ENCODE measurements around the gene IL21R.
"Not testable (repeated sequence)": the region's sequence is repeated elsewhere in the genome, so short reads cannot be mapped to it uniquely, and the experiment has no call there.

Gene IL21R

DNA sequence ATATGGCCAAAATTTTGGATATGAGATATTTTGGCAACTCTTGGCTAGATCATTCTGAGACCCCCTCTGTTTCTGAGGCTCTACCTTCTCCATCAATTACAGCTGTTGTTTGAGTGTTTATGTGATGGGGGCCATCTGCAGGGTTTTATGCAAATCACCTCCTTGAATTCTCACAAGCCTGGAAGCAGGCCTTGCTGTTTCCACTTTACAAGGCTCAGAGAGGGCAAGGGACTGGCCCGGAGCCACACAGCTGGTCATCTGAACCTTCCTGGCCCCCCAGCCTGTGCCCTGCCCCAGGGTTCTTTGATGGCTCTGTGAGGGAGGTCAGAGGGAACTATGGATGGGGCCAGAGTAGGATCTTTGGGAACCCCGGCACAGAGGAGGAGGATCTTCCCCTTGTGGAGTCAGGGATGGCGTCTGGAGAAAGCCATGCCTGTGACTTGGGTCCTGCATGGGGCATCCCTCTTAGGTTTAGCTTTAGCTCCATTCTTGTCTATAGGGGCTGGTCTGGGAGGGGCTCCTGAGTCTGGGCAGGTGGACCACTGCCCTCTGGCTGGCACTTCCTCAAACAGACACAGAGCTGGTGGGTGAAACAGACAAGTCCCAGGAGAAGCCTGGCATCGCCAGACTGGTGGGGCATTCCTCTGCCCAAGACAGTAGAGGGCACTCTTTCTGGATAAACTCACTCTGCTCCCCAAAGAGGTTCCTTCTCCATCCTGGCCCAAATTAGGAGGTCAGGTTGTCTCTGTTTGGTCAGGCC lies 26.2 kb downstream of the IL21R start:
- DNase-seq (ENCODE audit: low read depth): no peak

DNA sequence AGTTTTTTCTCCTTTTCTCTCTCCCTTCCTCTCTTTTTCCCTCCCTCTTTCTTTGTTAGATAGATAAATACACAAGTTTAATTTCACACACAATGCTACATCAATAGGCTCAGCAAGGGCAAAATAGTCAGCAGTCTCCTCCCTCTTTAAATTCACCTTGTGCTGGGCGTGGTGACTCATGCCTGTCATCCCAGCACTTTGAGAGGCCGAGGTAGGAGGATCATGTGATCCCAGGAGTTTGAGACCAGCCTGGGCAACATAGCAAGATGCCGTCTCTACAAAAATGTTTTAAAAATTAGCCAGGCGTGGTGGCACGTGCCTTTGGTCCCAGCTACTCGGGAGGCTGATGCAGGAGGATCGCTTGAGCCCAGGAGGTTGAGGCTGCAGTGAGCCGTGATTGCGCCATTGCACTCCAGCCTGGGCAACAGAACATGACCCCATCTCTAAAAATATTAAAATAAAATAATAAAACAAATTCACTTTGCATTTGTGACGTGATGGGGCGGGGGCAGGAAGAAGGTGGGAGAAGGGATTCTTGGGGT lies 27.4 kb downstream of the IL21R start:
- no peak for DNase-seq (ENCODE audit: low read depth)

DNA sequence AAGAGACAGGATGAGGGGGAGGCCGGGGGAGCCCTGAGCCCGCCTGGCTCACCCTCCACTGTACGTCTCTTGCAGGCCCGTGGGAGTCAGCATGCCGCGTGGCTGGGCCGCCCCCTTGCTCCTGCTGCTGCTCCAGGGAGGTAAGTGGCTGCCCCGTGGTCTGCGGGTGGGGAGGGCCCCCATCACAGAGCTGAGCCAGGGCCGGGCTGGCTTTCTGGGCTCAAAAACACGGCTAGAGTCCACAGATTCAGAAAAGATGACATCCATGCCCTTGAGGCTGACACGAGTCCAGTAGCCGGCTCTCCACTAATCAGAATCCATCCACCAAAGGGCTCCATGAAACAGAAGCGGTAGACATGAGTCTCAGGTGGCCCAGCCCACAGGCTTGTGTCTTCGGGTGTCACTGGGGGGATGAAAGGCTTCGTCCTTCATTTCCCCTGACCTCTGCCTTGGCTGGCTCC lies 28.0 kb downstream of the IL21R start:
- DNase-seq (ENCODE audit: low read depth): no peak

DNA sequence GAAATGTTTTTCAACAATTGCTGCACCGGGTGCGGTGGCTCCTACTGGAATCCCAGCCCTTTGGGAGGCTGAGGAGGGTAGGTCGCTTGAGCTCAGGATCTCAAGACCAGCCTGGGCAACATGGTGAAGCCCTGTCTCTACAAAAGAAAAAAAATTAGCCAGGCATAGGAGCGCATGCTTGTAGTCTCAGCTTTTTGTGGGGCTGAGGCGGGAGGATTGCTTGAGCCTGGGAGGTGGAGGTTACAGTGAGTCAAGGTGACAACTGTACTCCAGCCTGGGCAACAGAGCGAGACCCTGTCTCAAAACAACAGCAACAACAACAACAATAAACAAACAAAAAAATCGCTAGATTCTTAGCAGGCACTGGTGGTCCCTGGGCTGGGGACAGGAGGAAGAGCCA lies 28.5 kb downstream of the IL21R start:
- no peak for DNase-seq (ENCODE audit: low read depth)

DNA sequence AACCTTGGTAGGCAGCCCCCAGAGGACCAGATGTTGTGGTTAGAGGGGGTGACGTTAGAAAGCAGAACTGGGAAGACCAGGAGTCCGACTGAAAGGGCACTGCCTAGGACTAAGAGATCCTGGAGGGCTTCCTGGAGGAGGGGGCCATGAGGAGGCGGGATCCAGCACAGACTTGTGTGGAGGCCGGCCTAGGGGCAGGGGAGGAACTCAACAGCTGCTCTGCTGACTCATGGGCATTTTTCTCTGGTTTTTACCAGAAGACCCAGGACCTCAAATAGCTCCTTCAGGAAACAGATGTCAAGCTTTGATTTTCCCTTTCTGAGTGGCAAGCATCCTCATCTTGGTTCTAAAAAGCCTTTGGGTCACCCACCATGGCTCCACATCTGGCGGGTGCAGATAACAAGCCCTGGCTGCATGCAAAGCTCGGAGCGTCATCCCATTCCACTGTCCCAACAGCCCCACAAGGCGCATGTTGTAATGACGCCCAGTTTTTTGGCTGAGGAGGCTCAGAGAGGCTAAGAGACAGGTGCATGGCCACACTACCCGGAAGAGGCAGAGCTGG lies 29.0 kb downstream of the IL21R start:
- DNase-seq (ENCODE audit: low read depth): no peak

DNA sequence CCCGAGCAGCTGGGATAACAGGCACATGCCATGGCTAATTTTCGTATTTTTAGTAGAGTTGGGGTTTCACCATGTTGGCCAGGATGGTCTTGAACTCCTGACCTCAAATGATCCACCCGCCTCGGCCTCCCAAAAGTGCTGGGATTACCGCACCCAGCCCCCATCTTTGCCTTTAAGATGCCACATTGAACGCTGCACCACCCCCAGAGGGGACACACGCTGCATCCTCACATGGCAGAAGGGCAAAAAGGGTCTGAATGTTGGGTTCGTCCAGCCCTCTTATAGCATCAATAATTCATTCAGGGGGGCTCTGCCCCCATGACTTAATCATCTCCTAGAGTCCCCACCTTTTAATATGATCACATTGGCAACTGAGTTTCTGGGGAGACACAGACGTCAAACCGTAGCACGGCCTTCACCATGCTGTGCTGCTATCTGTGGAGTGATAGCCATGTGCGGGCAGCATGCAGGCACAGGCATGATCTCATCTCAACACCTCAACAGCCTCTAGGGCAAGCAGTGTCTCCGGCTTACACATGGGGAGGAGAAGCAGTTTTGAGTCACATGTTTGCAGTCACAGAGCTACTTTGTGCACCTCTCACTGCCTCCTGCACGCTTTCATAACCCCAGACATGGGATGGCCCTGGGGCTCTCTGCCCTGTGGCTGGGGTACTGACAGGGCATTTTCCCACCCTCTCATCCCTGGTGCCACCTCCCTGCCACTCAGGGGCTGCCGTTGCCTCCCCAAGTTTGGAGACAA lies 30.0 kb downstream of the IL21R start:
- DNase-seq (ENCODE audit: low read depth): no peak

DNA sequence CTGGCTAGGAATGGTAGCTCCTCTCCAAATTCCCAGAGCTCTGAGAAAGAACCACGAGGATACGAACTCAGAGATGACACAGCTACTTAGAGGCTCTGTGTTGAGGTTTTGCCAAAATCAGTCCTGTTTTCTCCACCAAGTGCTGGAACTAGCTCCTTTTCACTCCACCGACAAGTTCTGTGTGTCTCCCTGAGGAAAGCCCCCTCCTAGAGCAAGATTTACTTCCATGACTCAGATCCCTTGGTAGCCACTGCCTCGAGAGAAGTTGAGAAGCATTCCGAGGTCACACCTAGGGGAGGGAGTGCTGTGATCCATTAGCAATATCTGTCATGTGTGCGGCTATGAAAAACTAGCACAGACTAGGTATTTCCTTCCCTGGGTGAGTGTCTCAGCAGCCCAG lies 30.6 kb downstream of the IL21R start:
- no peak for DNase-seq (ENCODE audit: low read depth)

DNA sequence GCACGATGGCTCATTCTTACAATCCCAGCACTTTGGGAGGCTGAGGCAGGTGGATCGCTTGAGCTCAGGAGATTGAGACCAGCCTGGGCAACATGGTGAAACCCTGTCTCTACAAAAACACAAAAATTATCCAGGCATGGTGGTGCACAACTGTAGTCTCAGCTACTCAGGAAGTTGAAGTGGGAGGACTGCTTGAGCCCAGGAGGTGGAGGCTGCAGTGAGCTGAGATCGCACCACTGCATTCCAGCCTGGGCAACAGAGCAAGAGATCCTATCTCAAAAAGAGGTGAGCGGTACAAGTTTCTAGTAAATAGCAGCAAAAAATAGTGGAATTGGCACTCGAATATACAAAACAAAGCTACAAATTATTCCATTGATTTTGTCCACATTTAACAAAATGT lies 31.2 kb downstream of the IL21R start:
- DNase-seq (ENCODE audit: low read depth): not testable (repeated sequence)

DNA sequence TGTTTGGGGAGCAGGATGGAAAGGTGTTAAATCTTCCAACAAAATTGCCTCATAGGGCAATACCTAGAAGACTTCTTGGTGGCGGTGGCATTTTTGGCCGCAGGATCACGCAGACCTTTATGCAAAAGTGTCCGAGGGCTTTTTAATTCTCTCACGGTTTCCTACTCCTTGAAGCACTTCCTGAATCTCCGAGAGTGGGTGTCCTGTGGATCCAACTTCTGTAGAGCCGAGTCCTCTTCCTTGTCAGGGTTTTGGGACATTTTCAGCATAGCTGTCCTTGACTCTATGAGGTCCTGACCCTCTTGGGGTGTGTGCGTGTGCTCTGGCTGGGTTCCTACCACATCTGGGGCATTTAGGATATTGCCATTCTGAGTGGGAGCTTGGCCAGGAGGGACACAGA lies 31.7 kb downstream of the IL21R start:
- DNase-seq (ENCODE audit: low read depth): no peak

DNA sequence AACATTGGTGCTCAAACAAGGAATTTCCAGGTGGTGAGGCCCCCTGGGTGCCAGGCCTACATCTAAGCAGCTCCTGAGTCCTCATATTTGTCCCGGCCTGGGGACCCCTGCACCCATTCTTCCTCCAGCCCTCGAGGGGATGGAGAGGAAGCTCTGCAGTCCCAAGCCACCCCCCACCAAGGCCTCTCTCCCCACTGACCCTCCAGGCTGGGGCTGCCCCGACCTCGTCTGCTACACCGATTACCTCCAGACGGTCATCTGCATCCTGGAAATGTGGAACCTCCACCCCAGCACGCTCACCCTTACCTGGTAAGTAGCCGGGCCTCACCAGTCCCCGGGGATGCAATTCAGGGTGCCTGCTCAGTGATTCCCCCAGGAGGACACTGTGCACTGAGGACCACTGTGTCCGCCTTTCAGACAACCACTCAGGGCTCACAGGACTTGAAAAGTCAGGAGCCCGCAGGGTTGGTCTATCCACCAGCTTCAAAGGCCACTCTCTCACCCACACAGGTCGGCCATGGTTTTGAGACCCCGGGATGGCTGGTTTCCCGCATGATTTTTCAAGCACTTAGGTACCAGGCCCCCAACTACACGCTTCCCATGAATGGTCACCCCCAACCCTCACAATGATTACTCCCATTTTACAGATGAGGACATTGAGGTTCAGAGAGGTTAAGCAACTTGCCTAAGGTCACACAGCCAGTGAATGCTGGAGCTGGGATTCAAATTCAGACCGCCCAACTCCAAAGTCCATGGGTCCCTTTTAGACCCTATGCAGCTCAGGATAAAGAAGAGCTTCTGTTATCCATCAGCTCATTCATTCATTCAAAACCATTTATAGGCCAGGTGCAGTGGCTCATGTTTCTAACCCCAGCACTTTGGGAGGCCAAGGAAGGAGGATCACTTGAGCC lies 32.4 kb downstream of the IL21R start:
- DNase-seq (ENCODE audit: low read depth): no peak

DNA sequence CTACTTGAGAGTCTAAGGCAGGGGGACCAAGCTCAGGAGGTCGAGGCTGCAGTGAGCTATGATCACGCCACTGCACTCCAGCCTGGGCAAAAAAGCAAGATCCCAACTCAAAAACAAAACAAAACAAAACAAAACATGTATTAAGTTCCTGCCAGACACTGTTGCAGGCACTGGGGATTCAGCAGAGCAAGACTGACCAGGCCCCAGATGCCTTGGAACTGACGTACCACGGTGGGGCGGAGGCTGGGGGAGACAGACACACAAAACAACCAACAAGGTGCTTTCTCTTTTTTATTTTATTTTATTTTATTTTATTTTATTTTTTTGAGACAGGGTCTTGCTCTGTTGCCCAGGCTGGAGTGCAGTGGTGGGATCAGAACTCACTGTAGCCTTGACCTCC lies 33.2 kb downstream of the IL21R start:
- not testable (repeated sequence) for DNase-seq (ENCODE audit: low read depth)

DNA sequence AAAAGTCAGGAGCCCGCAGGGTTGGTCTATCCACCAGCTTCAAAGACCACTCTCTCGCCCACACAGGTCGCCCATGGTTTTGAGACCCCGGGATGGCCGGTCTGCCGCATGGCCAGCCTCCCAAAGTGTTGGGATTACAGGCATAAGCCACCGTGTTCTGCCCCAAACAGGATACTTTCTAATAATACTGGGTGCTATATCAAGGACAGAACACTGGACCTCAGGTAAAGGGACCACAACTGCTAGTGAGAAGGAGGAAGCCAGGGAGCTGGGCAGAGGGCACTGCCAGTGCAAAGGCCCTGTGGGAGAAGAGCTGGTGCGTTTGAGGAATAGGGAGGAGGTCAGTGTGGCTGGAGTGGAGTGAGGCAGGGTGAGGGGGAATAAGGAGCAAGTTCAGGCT lies 34.1 kb downstream of the IL21R start:
- DNase-seq (ENCODE audit: low read depth): no peak

DNA sequence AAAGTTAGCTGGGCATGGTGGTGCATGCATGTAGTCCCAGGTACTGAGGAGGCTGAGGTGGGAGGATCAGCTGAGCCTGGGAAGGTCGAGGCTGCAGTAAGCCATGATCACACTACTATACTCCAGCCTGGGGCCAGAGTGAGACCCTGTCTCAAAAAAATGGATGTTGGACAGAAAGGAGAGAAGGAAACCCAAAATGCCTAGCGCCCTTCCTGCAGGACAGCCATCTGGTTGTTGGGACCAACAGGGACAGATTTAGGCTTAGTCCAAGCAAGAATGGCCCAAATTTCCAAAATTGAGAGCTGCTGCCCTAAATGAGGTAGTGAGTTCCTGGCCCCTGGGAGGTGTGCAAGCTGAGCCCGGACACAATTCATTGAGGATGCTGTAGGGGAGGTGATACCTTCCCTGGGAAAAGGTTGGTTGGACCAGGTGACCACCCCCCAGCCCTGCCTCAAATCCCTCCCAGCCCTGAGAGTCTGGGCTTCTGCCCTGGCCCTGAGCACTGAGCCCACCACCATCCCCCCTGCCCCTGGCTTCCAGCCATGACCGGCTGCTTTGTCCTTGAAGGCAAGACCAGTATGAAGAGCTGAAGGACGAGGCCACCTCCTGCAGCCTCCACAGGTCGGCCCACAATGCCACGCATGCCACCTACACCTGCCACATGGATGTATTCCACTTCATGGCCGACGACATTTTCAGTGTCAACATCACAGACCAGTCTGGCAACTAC lies 35.1 kb downstream of the IL21R start:
- no peak for DNase-seq (ENCODE audit: low read depth)

DNA sequence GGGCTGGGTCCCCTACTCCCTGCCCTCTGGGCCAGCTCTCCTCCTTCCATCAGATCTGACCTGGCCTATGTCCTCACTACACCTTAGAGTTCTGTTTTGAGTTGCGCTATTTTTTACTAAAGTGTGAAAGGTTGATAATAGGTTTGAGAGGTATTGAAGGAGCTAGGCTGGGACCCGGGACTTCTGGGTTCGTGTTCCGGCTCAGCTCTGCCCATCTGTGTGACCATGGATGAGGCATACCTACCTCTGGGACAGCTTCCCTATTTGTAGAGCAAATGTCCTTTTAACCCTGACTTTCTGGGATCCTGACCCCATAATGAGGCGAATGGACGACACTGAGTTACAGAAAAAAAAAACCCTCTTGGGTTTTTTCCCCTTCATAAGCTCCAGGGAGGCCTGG lies 36.0 kb downstream of the IL21R start:
- no peak for DNase-seq (ENCODE audit: low read depth)

DNA sequence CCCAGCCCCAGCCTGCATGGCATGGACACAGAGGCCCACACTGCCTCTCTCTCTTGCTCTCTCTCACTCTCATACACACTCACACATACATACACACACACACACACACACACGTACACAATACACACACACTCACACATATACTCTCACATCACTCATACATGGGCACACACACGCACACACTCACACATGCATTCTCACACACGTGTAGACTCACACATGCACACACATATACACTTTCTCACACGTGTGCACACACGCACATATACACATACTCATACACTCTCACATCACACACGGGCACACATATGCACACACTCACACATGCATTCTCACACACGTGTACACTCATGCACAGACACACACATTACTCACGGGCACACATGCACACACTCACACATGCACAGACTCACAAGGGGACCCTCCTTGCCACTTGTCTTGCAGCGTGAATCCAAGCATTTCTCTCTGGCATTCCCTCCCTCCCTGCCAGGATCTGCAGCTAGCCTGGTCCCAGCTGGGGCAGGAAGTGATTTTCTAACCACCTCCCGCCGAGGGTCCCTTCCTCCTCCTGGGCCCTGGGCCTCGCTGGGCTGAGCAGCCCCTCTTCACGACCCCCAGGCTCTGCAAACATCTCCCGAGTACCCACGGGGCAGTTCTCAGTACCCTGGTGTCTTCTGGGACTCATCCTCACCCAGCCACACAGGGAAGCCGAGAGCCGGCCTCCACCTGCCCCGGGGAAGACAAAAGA lies 37.5 kb downstream of the IL21R start:
- no peak for DNase-seq (ENCODE audit: low read depth)

DNA sequence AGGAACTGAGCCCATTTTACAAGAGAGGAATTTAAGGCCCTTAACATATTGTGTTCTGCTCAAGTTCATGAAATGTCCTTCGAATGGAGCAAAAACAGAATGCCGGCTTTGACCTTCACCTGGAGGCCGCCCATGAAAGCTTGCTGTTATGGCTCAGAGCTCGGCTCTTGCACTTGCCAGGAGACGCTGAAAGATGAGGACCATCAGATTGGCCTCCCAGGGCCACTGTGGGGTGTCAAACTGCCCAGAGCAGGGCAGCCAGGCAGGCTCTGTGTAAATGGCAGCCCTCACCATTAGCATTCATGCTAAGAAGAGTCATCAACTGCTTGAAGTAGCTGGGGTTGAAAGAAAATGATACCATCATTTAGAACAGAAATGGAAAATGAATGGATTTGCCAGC lies 39.3 kb downstream of the IL21R start:
- no peak for DNase-seq (ENCODE audit: low read depth)

DNA sequence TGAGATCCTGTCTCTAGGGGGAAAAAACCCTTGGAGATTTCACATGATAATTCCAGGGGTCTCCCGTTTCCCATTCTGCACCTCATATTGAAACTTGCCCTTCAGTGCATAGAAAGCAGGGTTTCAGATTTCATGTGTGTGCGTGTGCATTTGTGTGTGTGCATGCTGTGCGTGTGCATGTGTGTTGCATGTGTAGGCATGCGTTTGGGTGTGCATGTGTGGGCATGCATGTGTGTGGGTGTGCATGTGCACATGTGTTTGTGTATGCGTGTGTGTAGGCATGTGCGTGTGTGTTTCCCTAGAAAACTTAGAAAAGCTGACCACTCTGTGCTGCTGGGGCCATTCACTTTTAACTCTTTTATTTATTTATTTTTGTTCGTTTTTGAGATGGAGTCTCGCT lies 40.0 kb downstream of the IL21R start:
- DNase-seq (ENCODE audit: low read depth): no peak

DNA sequence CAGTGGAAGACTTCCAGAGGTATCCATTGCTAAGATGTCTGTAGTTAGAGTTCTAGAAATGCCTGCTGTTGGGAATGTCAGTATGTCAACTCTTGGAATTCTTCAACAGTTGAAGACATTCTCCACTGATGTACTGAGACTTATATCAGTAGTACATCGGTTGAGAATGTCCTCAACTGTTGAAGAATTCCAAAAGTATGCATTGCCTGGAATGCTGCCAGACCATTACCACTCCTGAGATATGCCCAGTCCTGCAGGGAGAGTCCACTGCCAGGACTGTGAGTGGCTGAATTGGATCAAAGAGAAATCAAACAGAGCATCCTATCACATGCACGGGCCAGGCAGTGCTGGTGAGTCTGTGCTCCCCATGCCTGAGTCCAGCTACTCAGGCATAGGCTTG lies 42.0 kb downstream of the IL21R start:
- no peak for DNase-seq (ENCODE audit: low read depth)

DNA sequence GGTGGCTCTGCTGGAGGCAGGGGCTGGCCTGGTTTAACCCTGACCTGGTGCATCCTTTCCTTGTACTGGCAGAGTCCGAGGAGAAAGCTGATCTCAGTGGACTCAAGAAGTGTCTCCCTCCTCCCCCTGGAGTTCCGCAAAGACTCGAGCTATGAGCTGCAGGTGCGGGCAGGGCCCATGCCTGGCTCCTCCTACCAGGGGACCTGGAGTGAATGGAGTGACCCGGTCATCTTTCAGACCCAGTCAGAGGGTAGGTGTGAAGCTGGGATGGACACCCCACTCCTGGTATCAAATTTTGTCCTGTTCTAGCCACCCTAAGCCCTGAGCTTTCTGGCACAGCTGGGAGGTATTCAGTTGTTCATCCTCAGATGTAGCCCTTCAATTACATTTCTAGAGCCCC lies 42.5 kb downstream of the IL21R start:
- DNase-seq (ENCODE audit: low read depth): no peak

DNA sequence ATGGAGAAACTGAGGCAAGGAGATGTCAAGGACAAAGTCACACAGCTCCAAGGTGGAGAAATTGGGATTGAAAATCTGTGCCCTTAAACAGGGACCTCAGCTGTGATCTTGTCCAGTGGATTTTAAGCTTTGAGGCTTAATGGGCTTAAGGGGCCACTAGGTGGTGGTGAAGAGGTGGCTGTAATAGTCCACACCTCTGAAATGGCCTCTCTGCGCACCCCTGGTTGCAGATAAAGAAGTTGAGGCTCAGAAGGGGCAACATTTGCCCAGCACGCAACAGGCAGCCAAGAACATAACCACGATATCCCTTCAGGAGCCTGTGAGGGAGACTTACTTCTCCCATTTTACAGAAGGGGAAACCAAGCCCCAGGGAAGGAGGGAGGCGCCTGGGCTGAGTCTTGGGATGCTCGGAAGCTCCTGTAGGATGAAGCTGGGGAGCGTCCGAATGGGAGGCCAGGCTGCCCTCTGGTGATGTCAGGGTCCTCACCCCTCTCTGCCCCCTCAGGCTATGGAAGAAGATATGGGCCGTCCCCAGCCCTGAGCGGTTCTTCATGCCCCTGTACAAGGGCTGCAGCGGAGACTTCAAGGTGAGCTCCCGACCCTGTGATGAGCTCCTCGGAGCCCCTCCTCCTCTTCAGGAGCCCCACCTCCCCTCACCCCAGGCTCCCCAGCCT lies 43.7 kb downstream of the IL21R start:
- no peak for DNase-seq (ENCODE audit: low read depth)
